Neuronal stem cell (in vitro differentiated cells): ENCODE results near the gene DNM3.

Experiments used
- DNase-seq: peaks from one replicate; pipeline ENCODE4 v3.0.0-alpha.2; 2013; ENCODE audit warnings: low spot score
- H2AFZ ChIP-seq: one replicate; pipeline ENCODE4 v1.6.1; 2013; ENCODE audit warnings: mild to moderate bottlenecking, low read length, inconsistent platforms
- H2AK5ac ChIP-seq: 2 replicates; pipeline ENCODE4 v1.6.1; 2013; ENCODE audit warnings: low read depth, mild to moderate bottlenecking, inconsistent platforms, low read length, moderate library complexity, mixed read lengths
- H2BK120ac ChIP-seq: 2 replicates; pipeline ENCODE4 v1.6.1; 2013; ENCODE audit warnings: low read depth, mild to moderate bottlenecking, inconsistent platforms, low read length, moderate library complexity, mixed read lengths
- H2BK12ac ChIP-seq: one replicate; pipeline ENCODE4 v1.6.1; 2013; ENCODE audit warnings: low read length, inconsistent platforms
- H2BK15ac ChIP-seq: 2 replicates; pipeline ENCODE4 v1.6.1; 2013; ENCODE audit warnings: mild to moderate bottlenecking, low read length, inconsistent platforms, mixed read lengths
- H2BK5ac ChIP-seq: one replicate; pipeline ENCODE4 v1.6.1; 2013; ENCODE audit warnings: inconsistent platforms, mild to moderate bottlenecking, low read length, moderate library complexity
- H3K14ac ChIP-seq: one replicate; pipeline ENCODE4 v1.6.1; 2013; ENCODE audit warnings: low read length, inconsistent platforms
- H3K18ac ChIP-seq: 2 replicates; pipeline ENCODE4 v1.6.1; 2013; ENCODE audit warnings: low read length, inconsistent platforms
- H3K23ac ChIP-seq: 2 replicates; pipeline ENCODE4 v1.6.1; 2013; ENCODE audit warnings: low read depth, mild to moderate bottlenecking, mixed read lengths, low read length, inconsistent platforms; ENCODE audit not compliant: poor library complexity
- H3K27ac ChIP-seq: replicated peaks from 3 replicates; pipeline ENCODE4 v1.5.1; 2013; ENCODE audit warnings: low read length, inconsistent platforms
- H3K27me3 ChIP-seq, 3 experiments: 2 replicates each; pipeline ENCODE4 v1.6.1; 2013; ENCODE audit warnings: low read length in 3 of 3, mild to moderate bottlenecking in 2 of 3, inconsistent platforms in 1 of 3, low read depth in 1 of 3, mixed read lengths in 1 of 3, moderate library complexity in 1 of 3; ENCODE audit not compliant: control insufficient read depth in 3 of 3, insufficient read depth in 3 of 3
- H3K36me3 ChIP-seq, 2 donors: replicated peaks in 1 of 2; 2 replicates each; pipeline ENCODE4 v1.6.1; 2013; ENCODE audit warnings: low read length in 2 of 2; ENCODE audit not compliant: control insufficient read depth in 2 of 2, insufficient read depth in 2 of 2
- H3K4ac ChIP-seq: 2 replicates; pipeline ENCODE4 v1.6.1; 2013; ENCODE audit warnings: inconsistent platforms, mild to moderate bottlenecking, low read length, moderate library complexity
- H3K4me1 ChIP-seq, 2 donors: 1 replicate in 1 of 2; 2 replicates in 1 of 2; pipeline ENCODE4 v1.6.1; 2013; ENCODE audit warnings: low read length in 2 of 2, low read depth in 1 of 2; ENCODE audit not compliant: control insufficient read depth in 2 of 2, insufficient read depth in 1 of 2
- H3K4me2 ChIP-seq: one replicate; pipeline ENCODE4 v1.6.1; 2013; ENCODE audit warnings: mild to moderate bottlenecking, low read length, inconsistent platforms; ENCODE audit not compliant: insufficient read depth, poor library complexity, severe bottlenecking
- H3K4me3 ChIP-seq, 2 donors: 2 replicates each; pipeline ENCODE4 v1.5.1; 2013; ENCODE audit warnings: low read length in 2 of 2, mild to moderate bottlenecking in 2 of 2, inconsistent platforms in 1 of 2, moderate library complexity in 1 of 2
- H3K79me1 ChIP-seq: one replicate; pipeline ENCODE4 v1.6.1; 2013; ENCODE audit warnings: low read depth, mild to moderate bottlenecking, inconsistent platforms, low read length, moderate library complexity
- H3K9ac ChIP-seq: one replicate; pipeline ENCODE4 v1.6.1; 2013; ENCODE audit warnings: mild to moderate bottlenecking, low read depth, low read length, inconsistent platforms; ENCODE audit not compliant: poor library complexity
- H3K9me3 ChIP-seq, 2 donors: replicated peaks in 1 of 2; 2 replicates each; pipeline versions ENCODE3 to v1.6.1; 2013; ENCODE audit warnings: low read length in 2 of 2, mild to moderate bottlenecking in 2 of 2, inconsistent platforms in 1 of 2, low read depth in 1 of 2, mixed read lengths in 1 of 2, moderate library complexity in 1 of 2; ENCODE audit not compliant: control insufficient read depth in 2 of 2, insufficient read depth in 1 of 2
- H4K8ac ChIP-seq: one replicate; pipeline ENCODE4 v1.6.1; 2013; ENCODE audit warnings: low read depth, mild to moderate bottlenecking, inconsistent platforms, low read length, moderate library complexity
- H4K91ac ChIP-seq: one replicate; pipeline ENCODE4 v1.6.1; 2013; ENCODE audit warnings: low read length, low read depth, mild to moderate bottlenecking, inconsistent platforms; ENCODE audit not compliant: poor library complexity
- WGBS, 2 donors: extraction: QIAGEN DNeasy Blood & Tissue Kit; methylation state at CpG; one replicate each; pipeline ENCODE4 v1.1.7; 2013; ENCODE audit warnings: missing lambda C conversion rate in 2 of 2, mixed read lengths in 1 of 2; ENCODE audit not compliant: insufficient read length in 2 of 2, insufficient replicate concordance in 1 of 2; ENCODE audit errors: extremely low coverage in 2 of 2; 5-methylcytosine and 5-hydroxymethylcytosine counted together

DNM3 gene

DNA sequence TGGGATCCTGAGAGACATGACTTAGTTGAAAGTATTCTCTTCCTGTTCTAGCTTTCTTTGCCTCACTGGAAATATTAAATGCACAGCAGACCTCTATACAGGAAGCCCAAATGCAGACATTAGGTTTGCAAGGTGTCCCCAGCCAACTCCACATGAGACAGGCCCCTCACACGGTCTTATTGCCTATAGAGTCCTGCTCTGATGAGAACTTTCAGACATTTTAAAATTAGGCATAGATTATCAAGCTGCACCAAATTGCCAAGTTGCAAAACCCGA is 327.2 kb downstream of the DNM3 start:
- Histone ChIP-seq H3K27me3 (no peaks in the 10 kb centered on the region), H4K8ac (no peak overlapping the region), H4K91ac (no peak overlapping the region), H2BK5ac (no peak overlapping the region), H3K9ac (no peak overlapping the region), H3K18ac (no peak overlapping the region), H3K9me3 (no peaks in the 10 kb centered on the region), H3K4ac (no peak overlapping the region), H2BK15ac (no peak overlapping the region), H2AFZ (no peak overlapping the region), H3K27ac (no peak overlapping the region), H2AK5ac (no peak overlapping the region), H3K14ac (no peak overlapping the region), H2BK120ac (no peak overlapping the region), H3K4me1 (no peaks in the 10 kb centered on the region), H3K23ac (no peak overlapping the region), H3K36me3 (no peaks in the 10 kb centered on the region), H3K4me2 (no peak overlapping the region), H3K4me3 (no peak overlapping the region), H3K79me1 (no peaks in the 10 kb centered on the region), H2BK12ac (no peak overlapping the region)
- no peak for DNase-seq
- no CpG with 5 or more reads among the region's 2 CpGs for WGBS, 2 donors

DNA sequence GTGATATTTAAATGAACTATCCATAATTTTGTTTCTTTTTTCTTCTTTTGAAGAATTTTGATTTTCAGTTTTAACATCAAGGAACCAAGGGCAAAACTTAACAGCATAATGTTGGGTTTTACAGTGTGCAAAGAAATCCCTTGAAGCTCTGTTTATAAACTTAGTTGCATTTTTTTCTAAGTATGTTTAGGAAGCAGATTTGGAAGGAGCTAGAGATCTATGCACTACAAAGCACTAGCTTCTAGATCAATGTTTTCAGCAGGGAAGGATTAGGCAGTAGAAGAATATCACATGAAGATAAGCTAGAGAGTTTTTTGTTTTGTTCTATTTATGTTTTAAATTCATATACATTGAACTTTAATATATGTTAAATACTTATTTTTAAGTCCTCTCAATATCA is 328.5 kb downstream of the DNM3 start:
- H3K27me3 ChIP-seq = no peaks in the 10 kb centered on the region
- no peak overlapping the region for H3K9ac ChIP-seq
- H3K14ac ChIP-seq = no peak overlapping the region
- no peak overlapping the region for H2BK12ac ChIP-seq
- no peak overlapping the region for H3K4me2 ChIP-seq
- H2BK120ac ChIP-seq = no peak overlapping the region
- no peak overlapping the region for H3K27ac ChIP-seq
- H3K23ac ChIP-seq = no peak overlapping the region
- H2BK5ac ChIP-seq = no peak overlapping the region
- no peak overlapping the region for H2AFZ ChIP-seq
- H4K8ac ChIP-seq = no peak overlapping the region
- no peak overlapping the region for H2AK5ac ChIP-seq
- no peaks in the 10 kb centered on the region for H3K36me3 ChIP-seq
- no peaks in the 10 kb centered on the region for H3K79me1 ChIP-seq
- H3K4me1 ChIP-seq = no peaks in the 10 kb centered on the region
- H3K4ac ChIP-seq = no peak overlapping the region
- H3K9me3 ChIP-seq = no peaks in the 10 kb centered on the region
- no peak overlapping the region for H2BK15ac ChIP-seq
- H4K91ac ChIP-seq = no peak overlapping the region
- no peak overlapping the region for H3K18ac ChIP-seq
- no peak overlapping the region for H3K4me3 ChIP-seq
- no peak for DNase-seq

DNA sequence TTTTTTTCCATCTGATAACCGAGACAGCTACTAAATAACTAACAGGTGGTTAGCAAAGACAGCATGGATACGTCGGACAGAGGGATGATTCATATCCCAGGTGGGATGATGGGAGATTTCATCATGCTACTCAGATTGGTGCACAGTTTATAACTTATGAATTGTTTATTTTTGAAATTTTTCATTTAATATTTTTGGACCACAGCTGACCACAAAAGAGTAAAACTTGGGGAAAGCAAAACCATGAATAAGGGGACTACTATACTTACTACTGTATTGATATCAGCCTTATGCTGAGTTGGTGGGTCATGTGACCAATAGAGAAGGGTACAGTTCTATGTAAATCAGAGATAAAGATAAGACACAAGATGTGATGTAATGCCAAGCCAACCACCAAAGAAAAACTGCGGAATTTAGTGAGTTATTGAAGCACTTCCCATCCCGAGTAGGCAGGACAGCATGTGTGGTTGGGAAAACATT is 331.1 kb downstream of the DNM3 start:
- Histone ChIP-seq H2BK12ac (no peak overlapping the region), H3K4me1 (no peaks in the 10 kb centered on the region), H3K79me1 (no peaks in the 10 kb centered on the region), H3K23ac (no peak overlapping the region), H3K9ac (no peak overlapping the region), H3K14ac (no peak overlapping the region), H3K27ac (no peak overlapping the region), H4K91ac (no peak overlapping the region), H4K8ac (no peak overlapping the region), H2AFZ (no peak overlapping the region), H3K27me3 (no peaks in the 10 kb centered on the region), H2BK5ac (no peak overlapping the region), H2BK120ac (no peak overlapping the region), H3K4me3 (no peak overlapping the region), H2BK15ac (no peak overlapping the region), H3K9me3 (no peaks in the 10 kb centered on the region), H3K18ac (no peak overlapping the region), H3K4me2 (no peak overlapping the region), H3K4ac (no peak overlapping the region), H3K36me3 (no peaks in the 10 kb centered on the region), H2AK5ac (no peak overlapping the region)
- no CpG with 5 or more reads among the region's 5 CpGs for WGBS, 2 donors
- no peak for DNase-seq

DNA sequence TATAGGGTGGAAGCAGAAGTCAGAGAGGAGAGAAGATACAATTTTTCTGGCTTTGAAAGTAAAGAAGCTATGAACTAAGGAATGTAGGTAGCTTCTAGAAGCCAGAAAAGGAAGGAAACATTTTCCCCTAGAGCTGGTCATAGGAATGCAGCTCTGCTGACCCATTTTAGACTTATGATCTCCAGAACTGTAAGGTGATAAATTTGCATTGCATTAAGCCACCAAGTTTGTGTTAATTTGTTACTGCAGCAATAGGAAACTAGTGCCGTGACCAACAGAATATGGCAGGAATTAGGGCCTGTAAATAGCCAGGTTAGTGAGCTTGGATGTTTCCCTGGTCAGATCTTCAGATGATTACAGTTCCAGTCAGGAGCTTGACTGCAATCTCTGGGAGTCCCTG is 334.9 kb downstream of the DNM3 start:
- H3K4me1 ChIP-seq = no peaks in the 10 kb centered on the region
- no peak overlapping the region for H2BK120ac ChIP-seq
- H2AFZ ChIP-seq = no peak overlapping the region
- no peak overlapping the region for H4K91ac ChIP-seq
- H3K79me1 ChIP-seq = no peaks in the 10 kb centered on the region
- H4K8ac ChIP-seq = no peak overlapping the region
- no peaks in the 10 kb centered on the region for H3K36me3 ChIP-seq
- no peak overlapping the region for H3K18ac ChIP-seq
- H3K4me2 ChIP-seq = no peak overlapping the region
- no peak overlapping the region for H3K23ac ChIP-seq
- H3K27ac ChIP-seq = no peak overlapping the region
- H2AK5ac ChIP-seq = no peak overlapping the region
- H3K14ac ChIP-seq = no peak overlapping the region
- no peak overlapping the region for H2BK5ac ChIP-seq
- no peak overlapping the region for H3K4ac ChIP-seq
- no peak overlapping the region for H2BK15ac ChIP-seq
- no peak overlapping the region for H3K4me3 ChIP-seq
- no peak overlapping the region for H2BK12ac ChIP-seq
- no peaks in the 10 kb centered on the region for H3K27me3 ChIP-seq
- H3K9ac ChIP-seq = no peak overlapping the region
- no CpG with 5 or more reads among the region's 1 CpG for WGBS, 2 donors
- no peak for DNase-seq
- no peaks in the 10 kb centered on the region for H3K9me3 ChIP-seq
